Dedifferentiated amniotic fluid mesenchymal stem cell (primary cell): ENCODE data around the gene DNAH2.
A peak's percentile ranks its signal among the peaks of the same experiment; 100 is the strongest.

Experiments
- DNase-seq: peaks from one replicate; pipeline ENCODE4 v3.0.0-alpha.2; 2016; ENCODE audit errors: extremely low spot score

The DNAH2 gene

GRCh38 chr17:7818746-7819645, 101.5 kb downstream of the DNAH2 start:
- no peak for DNase-seq

- DNase-seq: no peak
Observed at GRCh38 chr17:7820231-7820630, 102.7 kb downstream of the DNAH2 start.

- DNase-seq: no peak
Observed at GRCh38 chr17:7822126-7822525, 104.6 kb downstream of the DNAH2 start.

- no peak for DNase-seq
Observed at GRCh38 chr17:7823581-7824001, 106.0 kb downstream of the DNAH2 start.

- DNase-seq: no peak
Observed at GRCh38 chr17:7824021-7824924, 106.7 kb downstream of the DNAH2 start.

- peak; percentile 21 for DNase-seq
Observed at GRCh38 chr17:7825206-7825990, 107.9 kb downstream of the DNAH2 start.

GRCh38 chr17:7830616-7831015, 113.1 kb downstream of the DNAH2 start:
- no peak for DNase-seq

- DNase-seq: no peak
Observed at GRCh38 chr17:7831233-7831632, 113.7 kb downstream of the DNAH2 start.

GRCh38 chr17:7832431-7832830, 114.9 kb downstream of the DNAH2 start:
- DNase-seq: no peak

GRCh38 chr17:7833011-7833794, 115.7 kb downstream of the DNAH2 start:
- DNase-seq: no peak

- DNase-seq: peak; percentile 90
Observed at GRCh38 chr17:7833795-7834541, 116.4 kb downstream of the DNAH2 start, which contains the start of gene KDM6B. Gene KDM6B (plus strand): TSS chr17:7834217. CDS start chr17:7845555, 11,338 bp downstream.

GRCh38 chr17:7834542-7834956, 117.0 kb downstream of the DNAH2 start:
- no peak for DNase-seq

- DNase-seq: peak; percentile 98
Observed at GRCh38 chr17:7834957-7835813, 117.6 kb downstream of the DNAH2 start.

- peak; percentile 70 for DNase-seq
Observed at GRCh38 chr17:7835814-7836595, 118.5 kb downstream of the DNAH2 start.

- DNase-seq: peak; percentile 72
Observed at GRCh38 chr17:7836596-7837407, 119.3 kb downstream of the DNAH2 start.

GRCh38 chr17:7837408-7838088, 120.0 kb downstream of the DNAH2 start:
- DNase-seq: no peak
